CD4-positive, alpha-beta T cell treated with Interleukin-17A for 4 hours (primary cell): ENCODE results near the gene CELF5.
"Not testable (repeated sequence)": the region's sequence is repeated elsewhere in the genome, so short reads cannot be mapped to it uniquely, and the experiment has no call there.

ENCODE experiments used
- DNase-seq: peaks from one replicate; pipeline ENCODE4 v3.0.0-alpha.2; 2020; ENCODE audit warnings: mixed read lengths

The CELF5 gene

DNA sequence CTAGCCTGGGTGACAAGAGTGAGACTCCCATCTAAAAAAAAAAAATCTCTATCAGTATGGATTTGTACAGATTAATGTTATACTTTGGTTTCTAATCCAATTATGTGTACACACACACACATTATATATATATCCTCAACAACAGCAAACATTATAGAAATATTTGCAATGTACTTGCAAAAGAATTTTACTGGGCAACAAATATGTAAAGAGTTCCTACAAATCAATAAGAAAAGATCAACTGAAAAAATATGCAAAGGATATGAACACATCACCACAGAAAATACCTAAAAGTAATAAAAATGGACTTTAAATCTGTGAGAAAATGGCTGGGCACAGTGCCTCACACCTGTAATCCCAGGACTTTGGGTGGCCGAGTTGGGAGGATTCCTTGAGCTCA, 101.0 kb downstream of the CELF5 start:
- no peak for DNase-seq

DNA sequence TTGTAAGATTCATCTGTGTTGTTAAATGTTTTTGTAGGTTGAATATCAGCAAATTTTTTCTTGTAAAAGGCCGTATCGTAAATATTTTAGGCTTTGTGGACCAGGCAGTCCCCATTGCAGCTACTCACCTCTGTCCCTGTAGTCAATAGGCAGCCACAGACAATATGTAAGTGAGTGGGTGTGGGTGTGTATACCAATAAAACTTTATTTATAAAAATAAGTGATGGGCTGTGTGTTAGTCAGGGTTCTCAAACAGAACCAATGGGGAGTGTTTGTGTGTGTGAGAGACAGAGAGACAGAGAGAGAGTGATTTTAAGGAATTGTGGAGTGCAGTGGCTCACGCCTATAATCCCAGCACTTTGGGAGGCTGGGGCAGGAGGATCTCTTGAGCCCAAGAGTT, 104.3 kb downstream of the CELF5 start:
- no peak for DNase-seq

DNA sequence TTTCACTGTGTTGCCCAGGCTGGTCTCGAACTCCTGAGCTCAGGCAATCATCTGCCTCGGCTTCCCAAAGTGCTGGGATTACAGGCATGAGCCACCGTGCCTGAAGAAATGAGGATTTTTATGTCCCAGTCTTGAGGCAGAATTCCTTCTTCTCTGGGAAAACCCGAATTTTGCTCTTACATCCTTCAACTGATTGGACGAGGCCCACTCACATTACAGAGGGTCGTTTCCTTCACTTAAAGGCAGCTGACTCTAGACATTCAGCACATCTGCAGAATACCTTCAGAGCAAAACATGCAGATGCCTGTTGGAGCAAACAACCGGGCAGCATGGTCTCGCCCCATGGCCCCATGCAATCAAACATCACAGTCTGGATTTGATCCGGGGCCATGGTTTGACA, 105.6 kb downstream of the CELF5 start:
- DNase-seq = no peak

DNA sequence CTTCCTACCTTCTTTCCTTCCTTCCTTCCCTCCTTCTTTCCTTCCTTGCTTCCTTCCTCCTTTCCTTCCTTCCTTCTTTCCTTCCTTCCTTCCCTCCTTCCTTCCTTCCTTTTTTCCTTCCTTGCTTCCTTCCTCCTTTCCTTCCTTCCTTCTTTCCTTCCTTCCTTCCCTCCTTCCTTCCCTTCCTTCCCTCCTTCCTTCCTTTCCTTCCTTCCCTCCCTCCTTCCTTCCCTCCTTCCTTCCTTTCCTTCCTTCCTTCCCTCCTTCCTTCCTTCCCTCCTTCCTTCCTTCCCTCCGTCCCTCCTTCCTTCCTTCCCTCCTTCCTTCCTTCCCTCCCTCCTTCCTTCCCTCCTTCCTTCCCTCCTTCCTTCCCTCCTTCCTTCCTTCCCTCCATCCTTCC, 107.8 kb downstream of the CELF5 start:
- DNase-seq = not testable (repeated sequence)

DNA sequence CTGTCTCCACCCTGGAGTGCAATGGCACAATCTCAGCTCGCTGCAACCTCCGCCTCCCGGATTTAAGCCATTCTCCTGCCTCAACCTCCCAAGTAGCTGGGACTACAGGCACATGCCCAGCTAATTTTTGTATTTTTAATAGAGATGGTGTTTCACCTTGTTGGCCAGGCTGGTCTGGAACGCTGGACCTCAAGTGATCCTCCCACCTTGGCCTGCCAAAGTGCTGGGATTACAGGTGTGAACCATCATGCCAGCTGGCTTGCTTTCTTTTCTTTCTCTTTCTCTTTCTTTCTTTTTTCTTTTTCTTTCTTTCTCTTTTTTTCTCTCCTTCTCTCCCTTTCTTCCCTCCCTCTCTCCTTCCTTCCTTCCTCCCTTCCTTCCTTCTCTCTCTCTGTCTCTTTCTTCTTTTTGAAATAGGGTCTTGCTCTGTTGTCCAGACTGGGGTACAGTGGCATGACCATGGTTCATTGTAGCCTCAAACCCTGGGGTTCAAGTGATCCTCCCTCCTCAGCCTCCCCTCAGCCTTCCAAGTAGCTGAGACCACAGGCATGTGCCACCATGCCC, 108.6 kb downstream of the CELF5 start:
- DNase-seq = no peak

DNA sequence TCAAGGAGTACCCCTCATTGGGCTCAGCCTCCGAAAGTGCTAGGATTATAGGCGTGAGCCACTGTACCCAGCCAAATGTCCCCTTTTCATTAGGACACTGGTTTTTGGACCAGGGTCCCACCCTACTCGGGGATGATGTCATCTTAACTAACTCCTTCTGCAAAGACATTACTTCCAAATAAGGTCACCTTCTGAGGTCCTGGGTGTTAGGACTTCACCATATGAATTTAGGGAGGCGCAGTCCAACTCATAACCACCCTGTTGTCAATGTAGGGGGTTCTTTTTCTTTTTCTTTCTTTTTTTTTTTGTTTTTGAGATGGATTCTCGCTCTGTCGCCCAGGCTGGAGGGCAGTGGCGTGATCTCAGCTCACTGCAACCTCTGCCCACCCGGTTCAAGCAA, 109.2 kb downstream of the CELF5 start:
- DNase-seq = no peak

DNA sequence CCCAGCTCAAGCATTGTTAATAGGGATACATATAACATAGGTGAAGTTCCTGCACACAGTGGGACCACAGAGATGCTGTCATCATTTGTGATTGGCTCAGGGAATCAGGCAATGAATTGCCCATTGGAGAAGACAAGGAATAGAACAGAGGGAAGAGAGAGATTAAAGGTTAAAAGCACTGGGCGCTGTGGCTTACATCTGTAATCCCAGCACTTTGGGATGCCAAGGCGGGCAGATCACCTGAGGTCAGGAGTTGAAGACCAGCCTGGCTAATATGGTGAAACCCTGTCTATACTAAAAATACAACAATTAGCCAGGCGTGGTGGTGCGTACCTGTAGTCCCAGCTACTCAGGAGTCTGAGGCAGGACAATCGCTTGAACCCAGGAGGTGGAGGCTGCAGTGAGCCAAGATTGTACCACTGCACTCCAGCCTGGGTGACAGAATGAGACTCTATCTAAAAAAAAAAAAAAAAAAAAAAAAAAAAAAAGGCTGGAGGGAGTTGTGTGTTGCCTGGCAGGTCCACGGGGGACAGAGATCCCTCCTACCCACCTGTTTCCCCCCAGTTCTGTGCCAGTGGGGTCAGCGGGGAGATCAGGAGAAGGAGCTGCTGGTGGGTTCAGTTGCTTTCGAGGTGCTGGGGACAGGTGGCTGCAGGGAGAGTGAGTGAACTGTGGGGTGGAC, 110.4 kb downstream of the CELF5 start:
- not testable (repeated sequence) for DNase-seq

DNA sequence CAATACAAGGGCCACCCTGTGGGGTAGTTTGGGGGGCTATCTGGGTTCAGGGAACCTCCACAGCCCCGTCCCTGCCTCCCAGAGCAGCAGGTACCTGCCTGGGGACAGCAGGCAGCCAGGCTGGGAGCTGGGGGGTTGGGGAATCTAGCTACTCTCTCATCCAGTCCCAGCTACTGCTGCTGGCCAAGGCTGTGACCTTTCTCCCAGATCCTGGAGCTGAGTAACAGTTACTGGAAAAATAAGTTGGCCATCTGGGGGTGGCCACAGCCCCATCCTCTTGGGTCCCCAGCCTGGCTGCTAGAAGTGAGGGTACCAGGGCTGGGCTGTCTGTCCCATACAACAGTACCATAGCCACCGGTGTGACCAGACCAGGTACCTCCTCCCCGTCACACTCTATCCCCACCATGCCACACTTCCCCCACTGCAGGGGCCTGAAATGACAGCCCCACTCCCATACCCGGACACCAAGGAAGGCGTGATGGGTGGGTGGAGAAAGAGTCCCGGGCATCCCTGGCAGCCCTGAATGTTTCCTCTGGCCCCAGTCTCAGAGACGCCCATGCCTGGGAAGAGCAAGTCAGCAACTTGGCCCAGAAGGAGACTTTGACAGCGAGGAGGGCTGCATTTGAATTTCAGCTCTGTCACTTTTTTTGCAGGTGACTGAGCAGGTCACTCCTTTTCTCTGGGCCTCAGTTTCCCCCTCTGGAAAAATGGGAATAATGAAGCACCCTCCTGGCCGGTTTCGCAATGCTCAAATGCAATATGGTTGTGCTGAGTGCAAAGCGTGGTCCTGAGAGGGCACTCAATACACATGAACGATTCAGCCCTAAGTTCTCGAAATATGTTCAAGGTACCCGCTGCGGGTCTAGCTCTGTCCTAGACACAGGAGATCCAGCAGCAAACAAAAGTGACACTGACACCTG, 111.2 kb downstream of the CELF5 start:
- no peak for DNase-seq

DNA sequence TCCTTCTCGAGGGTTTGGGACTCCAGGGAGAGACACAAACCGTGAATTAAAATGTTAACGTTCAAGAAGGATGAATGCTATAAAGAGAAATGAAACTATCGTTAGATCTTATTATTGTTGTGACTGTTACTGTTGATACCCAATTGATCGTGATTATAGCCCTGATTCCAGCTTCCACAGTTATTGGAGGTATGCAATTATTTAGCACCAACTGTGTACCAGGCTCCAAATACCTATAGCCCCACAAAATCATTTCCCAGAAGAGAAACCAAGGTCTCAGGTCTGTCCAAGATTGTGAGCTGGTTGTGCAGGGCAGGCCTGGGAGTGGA, 111.9 kb downstream of the CELF5 start:
- no peak for DNase-seq

DNA sequence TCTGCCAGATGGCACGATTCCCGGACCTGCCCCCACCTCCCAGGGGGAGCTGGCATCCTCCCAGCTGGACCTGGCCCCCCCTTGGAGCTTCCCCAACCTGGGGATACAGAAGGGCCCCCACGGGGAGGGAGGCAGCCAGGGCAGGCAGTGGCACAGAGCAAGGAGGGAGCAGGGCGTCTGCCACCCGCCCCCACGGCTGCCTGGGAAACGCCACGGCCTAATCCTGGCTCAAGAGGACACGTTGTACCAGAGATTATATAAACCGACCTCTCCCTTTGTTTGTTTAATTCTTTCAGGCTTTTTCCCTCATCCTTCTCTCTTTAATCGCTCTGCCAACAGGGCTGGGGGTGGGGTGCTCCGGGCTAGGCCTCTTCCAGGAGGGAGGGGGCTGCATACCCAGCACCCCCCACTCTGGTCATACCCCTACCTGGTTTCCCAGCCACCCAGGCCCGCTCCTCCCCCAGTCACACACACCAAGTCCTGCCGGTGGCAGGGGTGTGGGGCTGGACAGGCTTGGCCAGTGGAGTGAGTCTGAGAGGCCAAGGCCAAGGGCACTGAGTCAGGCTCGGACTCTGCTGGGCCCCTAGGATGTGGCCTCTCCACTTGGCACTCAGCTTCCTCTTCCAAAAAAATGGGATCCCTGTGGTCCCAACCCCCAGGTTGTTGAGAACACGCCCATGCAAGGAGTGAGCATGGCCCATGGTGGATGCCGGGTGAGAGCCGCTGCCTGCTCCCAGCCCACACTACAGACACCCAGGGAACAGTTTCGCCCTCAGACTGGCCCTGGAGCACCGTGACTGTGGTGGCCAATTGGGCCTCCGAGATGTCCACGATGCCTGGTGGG, 112.4 kb downstream of the CELF5 start:
- DNase-seq = no peak

DNA sequence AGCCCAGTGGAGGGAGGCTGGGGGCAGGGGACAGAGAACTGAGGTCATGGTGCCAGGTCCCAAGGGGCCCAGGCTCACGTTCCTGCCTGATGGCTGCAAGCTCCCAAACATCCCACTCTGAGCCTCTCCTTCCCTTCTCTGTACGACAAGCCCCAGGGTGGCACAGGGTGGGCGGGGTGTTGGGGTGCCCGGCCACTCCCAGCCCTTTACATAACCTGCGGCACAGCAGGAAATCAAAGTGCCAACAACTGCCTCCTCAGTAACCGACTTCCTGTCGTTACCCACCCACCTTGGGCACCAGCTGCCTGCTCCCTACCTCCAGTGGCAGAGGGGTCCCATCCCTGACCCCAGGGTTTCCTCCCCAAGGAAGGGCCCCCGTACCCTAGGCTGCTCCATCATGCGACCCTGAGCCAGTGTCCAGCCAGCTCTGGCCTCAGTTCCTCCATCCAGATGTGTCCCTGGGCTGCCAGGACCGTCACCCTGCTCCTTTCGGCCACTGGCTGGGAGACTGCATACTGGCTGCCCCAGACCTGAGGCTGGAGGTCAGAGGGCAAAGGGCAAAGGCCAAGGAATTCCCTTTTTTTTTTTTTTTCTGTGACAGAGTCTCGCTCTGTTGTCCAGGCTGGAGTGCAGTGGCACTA, 114.2 kb downstream of the CELF5 start:
- DNase-seq = peak; percentile 86

DNA sequence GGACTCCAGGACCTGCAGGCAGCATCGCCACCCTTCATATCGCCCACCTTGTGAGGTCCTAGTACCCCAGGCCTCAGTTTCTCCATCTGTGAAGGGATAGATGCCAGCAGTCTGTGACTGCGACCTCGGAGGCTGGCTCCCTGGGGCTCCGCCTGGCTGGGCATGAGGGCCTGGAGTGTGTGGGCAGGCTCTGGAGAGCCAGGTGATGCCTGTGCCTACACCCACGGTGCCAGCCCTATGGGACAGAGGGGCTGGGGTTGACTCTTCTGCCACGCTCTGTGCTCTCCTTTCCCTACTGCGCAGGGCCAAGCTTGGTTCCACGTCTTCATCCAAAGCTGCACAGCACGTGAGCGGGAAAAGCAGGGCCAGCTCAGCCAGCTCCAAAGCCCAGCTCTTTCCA, 115.9 kb downstream of the CELF5 start:
- DNase-seq = no peak

DNA sequence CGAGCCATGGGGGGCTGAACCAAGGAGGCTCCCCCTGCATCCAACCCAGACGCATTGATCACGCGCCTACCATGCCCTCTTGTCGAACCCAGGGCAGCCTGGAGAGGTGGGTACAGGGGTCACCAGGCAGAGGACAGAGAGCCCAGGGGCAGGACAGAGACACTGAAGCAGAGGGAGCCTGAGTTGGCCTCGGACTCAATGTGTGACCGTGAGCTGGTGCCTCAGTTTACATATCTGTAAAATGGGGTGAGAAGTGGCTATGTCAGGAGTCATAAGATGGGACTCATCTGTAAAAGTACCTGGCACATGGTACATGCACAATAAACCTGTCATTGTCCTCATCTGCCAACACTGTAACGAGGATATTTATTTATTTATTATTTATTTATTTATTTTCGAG, 117.8 kb downstream of the CELF5 start:
- no peak for DNase-seq

DNA sequence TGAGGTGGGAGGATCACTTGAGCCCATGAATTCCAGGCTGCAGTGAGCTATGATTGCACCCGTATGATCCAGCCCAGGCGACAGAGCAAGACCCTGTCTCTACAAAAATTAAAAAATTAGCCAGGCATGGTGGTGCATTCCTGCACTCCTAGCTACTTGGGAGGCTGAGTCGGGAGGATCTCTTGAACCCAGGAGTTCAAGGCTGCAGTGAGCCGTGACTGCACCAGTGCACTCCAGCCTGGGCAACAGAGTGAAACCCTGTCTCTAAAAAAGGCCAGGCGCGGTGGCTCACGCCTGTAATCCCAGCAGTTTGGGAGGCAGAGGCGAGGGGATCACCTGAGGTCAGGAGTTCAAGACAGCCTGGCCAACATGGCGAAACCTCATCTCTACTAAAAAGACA, 118.5 kb downstream of the CELF5 start:
- DNase-seq = not testable (repeated sequence)

DNA sequence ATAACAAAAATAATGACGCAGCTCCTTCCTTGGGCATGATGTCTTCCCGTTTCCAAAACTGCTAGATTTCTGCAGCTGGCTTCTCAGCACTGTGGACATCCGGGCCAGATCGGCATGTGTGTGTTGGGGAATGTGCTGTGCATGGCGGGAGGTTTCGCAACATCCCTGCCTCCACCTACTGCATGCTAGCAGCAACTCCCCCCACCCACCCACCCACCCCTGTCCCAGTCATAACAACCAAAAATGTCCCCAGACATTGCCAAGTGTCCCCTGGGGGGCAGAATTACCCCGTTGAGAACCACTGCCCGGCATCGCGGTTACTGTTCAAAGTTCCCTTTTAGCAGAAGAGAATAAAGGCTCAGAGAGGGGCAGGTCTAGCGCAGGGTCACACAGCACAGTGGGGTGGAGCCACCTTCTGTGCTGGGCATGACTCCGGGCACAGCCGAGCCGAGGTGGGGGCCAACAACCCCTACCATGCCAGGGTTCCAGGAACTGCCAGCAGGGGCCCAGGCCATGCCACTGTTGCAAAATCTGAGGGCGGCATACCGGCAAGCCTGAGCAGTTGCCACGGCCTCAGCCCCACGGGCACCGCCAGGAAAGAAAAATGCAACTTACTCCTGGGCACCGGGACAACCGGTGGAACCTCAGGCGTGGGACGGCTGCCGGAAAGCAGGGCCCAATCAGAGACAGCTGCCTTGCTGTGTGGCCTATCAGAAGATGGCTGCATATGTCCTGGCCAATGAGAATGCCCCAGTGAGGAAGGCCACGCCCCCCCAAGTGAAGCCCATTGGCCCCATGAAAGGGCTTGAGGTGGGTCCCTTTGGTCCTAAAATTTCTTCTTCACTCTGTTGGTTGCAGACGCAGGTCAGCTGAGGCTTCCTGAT, 119.4 kb downstream of the CELF5 start:
- DNase-seq = peak; percentile 61

DNA sequence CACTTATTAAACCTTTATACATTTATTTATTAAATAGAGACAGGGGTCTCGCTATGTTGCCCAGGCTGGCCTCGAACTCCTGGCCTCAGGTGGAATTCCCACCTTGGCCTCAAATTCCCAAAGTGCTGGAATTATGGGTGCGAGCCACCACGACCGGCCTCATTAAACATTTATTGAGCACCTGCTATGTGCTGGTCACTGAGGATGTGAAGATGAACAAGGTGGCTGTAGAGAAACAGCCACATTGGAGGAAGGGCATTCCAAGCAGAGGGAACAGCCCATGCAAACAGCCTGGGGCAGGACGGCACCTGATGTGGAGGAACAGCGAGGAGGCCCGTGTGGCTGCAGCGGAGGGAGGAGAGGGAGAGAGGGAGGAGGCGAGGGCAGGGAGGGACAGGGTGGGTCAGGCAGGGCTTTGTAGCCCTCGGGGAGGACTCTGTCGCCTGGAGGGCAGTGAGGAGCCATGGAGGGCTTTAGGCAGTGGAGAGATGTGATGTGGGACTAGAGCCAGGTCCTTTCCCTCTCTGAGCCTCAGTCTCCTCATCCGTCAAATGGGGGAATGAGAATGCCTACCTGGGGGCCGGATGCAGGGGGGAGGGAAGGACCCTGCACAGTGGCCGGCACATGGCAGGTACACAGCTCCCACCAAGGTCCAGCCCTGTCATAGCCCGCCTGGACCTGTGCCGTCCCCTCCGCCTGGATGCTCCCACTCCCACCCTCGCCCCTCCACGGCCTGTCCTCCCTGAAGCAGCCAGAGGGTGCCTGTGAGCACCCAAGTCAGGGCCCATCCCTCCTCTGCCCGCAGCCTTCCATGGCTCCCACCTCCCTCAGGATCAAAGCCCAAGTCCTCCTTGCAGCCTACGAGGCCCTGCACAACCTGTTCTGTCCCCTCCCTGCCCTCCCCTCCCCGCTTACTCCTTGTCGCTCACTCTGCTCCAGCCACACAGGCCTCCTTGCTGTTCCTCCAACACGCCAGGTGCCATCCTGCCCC, 120.4 kb downstream of the CELF5 start:
- DNase-seq = no peak

DNA sequence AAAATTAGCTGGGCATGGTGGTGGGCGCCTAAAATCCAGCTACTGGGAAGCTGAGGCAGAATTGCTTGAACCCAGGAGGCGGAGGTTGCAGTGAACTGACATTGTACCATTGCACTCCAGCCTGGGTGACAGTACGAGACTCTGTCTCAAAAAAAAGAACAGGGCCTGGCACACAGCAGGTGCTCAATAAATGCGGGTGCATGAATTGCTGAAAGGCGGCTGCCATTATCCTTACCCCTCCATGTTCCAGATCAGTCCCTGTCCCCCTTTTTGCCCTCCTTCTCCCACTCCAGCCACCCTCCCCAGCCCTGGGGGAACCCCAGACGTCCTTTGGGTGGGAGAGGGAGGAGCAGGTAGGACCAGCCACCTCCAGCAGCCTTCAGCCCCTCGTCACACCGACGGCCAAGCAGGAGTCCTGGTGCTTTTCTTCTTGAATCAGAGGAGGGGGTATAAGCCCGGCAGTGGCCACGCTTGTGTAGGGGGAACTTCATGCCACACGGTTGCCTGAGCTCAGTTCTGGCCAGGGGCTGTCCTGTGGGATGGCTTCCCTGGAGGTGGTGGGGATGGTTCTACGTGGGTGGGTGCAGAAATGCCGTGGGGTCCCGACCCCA, 121.5 kb downstream of the CELF5 start:
- DNase-seq = no peak
